ENCODE results near the gene RNF13.

GRCh38 chr3:150006794-150007193 is 193.8 kb downstream of the RNF13 start:
- TF ChIP-seq CTCF (IDR thresholded peaks at IDR 0.05) (no peak), ZFX (IDR thresholded peaks at IDR 0.05; ENCODE audit: borderline replicate concordance) (no peak)
